Fibroblast of mammary gland (primary cell): ENCODE measurements around the gene FURIN.
"Not testable (repeated sequence)": the region's sequence is repeated elsewhere in the genome, so short reads cannot be mapped to it uniquely, and the experiment has no call there.

Source experiments
- DNase-seq: peaks from one replicate; pipeline ENCODE4 v3.0.0-alpha.2; 2010; ENCODE audit warnings: low read depth
- H3K4me3 ChIP-seq: 2 replicates; pipeline ENCODE4 v1.5.1; 2011; ENCODE audit warnings: low read depth, mild to moderate bottlenecking, low read length, moderate library complexity; ENCODE audit not compliant: control insufficient read depth
- CTCF ChIP-seq: conservative IDR thresholded peaks from 2 replicates; pipeline ENCODE4 v1.5.1; 2011; ENCODE audit warnings: low read depth, low read length, inconsistent platforms; ENCODE audit not compliant: control insufficient read depth, insufficient read depth

FURIN gene

GRCh38 chr15:90868261-90868689 is at the start of gene FURIN:
Gene FURIN (plus strand): TSS chr15:90868588. CDS start chr15:90875741, 7,153 bp downstream.
- H3K4me3 ChIP-seq, result no peak within 1 kb of the TSS
- no peak for DNase-seq
- no peak for TF ChIP-seq CTCF

- DNase-seq, result no peak
- TF ChIP-seq CTCF, result no peak
- no peak overlapping the region for H3K4me3 ChIP-seq
Observed at GRCh38 chr15:90819390-90819789, 49.0 kb upstream of the FURIN start.

- TF ChIP-seq CTCF, result no peak
- H3K4me3 ChIP-seq, result no peak overlapping the region
- DNase-seq, result no peak
Observed at GRCh38 chr15:90819850-90820249, 48.5 kb upstream of the FURIN start.

GRCh38 chr15:90820481-90820880 is 47.9 kb upstream of the FURIN start:
- DNase-seq, result no peak

DNA sequence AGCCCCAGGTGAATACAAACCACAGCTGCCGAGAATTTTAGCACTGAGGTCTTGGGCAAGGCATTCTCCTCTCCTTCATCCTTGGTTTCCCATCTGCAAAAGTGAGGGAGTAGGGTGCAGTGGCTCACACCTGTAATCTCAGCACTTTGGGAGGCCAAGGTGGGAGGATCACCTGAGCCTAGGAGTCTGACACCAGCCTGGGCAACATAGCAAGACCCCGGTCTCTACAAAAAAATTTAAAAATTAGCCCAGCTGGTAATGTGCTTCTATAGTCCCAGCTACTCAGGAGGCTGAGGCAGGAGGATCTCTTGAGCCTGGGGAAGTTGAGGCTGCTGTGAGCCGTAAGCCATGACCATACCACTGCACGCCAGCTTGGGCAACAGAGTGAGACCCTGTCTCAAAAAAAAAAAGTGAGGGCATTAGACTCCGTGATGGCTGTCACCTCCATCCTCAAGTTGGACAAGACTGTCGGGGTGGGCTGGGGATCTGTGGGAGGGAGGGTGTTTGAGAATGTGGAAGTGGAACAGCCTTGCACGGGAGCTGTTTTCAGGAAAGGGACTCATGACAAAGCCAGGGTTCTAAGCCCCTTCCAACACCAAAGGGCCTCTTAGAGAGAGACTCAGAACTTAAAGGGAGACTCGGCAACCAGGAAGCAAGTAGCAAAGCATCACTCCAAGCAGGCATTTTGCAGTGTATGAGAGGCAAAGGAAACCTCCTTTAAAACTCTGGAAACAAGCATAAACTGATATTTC is 46.0 kb upstream of the FURIN start:
- no peak for DNase-seq
- no peak overlapping the region for H3K4me3 ChIP-seq
- TF ChIP-seq CTCF, result no peak

More at GRCh38 chr15:90820481-90820880, 47.9 kb upstream of the FURIN start:
- H3K4me3 ChIP-seq, result no peak overlapping the region
- no peak for TF ChIP-seq CTCF

GRCh38 chr15:90823455-90823974 is 44.9 kb upstream of the FURIN start:
- no peak for TF ChIP-seq CTCF
- no peak for DNase-seq
- H3K4me3 ChIP-seq, result no peak overlapping the region

DNA sequence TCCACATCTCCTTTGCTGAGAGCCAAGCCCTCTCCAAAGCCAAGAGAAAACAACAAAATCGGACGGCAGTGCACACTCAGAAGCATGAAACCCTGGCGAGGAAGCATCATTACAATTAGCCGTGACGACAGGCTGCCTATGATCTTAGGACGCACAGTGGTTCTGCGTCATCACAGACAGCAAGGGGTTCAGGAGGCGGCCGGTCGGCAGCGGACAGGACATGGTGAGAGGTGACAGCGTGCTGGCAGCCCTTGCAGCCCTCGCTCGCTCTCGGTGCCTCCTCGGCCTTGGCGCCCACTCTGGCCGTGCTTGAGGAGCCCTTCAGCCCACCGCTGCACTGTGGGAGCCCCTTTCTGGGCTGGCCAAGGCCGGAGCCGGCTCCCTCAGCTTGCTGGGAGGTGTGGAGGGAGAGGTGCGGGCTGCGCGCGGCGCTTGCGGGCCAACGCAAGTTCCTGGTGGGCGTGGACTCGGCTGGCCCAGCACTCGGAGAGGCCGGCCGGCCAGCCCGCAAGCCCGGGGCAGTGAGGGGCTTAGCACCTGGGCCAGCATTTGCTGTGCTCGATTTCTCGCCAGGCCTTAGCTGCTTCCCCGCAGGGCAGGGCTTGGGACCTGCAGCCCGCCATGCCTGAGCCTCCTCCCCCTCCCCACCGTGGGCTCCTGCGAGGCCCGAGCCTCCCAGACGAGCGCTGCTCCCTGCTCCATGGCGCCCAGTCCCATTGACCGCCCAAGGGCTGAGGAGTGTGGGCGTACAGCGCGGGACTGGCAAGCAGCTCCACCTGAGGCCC is 43.1 kb upstream of the FURIN start:
- not testable (repeated sequence) for DNase-seq, H3K4me3 ChIP-seq

DNA sequence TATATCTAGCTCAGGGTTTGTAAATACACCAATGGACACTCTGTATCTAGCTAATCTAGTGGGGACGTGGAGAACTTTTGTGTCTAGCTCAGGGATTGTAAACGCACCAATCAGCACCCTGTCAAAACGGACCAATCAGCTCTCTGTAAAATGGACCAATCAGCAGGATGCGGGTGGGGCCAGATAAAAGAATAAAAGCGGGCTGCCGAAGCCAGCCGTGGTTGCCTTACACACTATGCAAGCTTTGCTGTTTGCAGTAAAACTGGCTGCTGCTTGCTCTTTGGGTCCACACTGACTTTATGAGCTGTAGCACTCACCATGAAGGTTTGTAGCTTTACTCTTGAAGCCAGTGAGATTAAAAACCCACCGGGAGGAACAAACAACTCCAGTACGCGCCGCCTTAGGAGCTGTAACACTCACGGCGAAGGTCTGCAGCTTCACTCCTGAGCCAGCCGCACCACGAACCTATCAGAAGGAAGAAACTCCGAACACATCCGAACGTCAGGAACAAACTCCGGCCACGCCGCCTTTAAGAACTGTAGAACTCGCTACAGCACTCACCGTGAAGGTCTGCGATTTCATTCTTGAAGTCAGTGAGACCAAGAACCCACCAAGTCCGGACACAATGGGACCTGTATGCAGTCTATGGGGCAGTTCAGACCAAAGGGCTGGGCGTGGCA is 42.0 kb upstream of the FURIN start:
- DNase-seq, H3K4me3 ChIP-seq: not testable (repeated sequence)
